GM12873 (cell line): ENCODE measurements around the gene PLPPR1.

Experiments
- TF ChIP-seq, protein P1 (sequence below): IDR thresholded peaks from 2 replicates; pipeline ENCODE4 v1.5.1; 2012; ENCODE audit warnings: low read depth, mild to moderate bottlenecking, moderate library complexity, low read length, control low read depth; ENCODE audit not compliant: insufficient read depth; ENCODE audit errors: missing control alignments

The PLPPR1 gene

GRCh38 chr9:101072259-101072658, 43.7 kb downstream of the PLPPR1 start:
- TF ChIP-seq, protein P1, sequence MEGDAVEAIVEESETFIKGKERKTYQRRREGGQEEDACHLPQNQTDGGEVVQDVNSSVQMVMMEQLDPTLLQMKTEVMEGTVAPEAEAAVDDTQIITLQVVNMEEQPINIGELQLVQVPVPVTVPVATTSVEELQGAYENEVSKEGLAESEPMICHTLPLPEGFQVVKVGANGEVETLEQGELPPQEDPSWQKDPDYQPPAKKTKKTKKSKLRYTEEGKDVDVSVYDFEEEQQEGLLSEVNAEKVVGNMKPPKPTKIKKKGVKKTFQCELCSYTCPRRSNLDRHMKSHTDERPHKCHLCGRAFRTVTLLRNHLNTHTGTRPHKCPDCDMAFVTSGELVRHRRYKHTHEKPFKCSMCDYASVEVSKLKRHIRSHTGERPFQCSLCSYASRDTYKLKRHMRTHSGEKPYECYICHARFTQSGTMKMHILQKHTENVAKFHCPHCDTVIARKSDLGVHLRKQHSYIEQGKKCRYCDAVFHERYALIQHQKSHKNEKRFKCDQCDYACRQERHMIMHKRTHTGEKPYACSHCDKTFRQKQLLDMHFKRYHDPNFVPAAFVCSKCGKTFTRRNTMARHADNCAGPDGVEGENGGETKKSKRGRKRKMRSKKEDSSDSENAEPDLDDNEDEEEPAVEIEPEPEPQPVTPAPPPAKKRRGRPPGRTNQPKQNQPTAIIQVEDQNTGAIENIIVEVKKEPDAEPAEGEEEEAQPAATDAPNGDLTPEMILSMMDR, result no peak

DNA sequence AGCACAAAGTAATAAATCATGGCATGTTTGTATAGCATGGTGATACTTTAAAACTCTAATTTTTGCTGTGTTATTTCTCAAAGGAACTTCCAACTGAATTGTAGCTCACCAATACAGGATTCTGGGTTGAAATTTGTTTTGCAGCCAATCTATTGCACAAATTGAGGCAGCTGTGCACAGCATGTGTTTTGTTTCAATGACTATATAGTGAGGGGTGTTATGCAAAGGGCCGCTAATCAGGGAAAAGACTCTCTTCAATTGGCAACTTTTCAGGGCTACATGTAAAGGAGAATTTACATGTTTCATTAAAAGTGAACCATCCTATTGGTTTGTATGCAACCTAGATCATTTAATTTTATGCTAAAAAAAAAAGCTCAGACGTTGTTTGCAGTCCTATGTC, 44.6 kb downstream of the PLPPR1 start:
- TF ChIP-seq, protein P1, result no peak

DNA sequence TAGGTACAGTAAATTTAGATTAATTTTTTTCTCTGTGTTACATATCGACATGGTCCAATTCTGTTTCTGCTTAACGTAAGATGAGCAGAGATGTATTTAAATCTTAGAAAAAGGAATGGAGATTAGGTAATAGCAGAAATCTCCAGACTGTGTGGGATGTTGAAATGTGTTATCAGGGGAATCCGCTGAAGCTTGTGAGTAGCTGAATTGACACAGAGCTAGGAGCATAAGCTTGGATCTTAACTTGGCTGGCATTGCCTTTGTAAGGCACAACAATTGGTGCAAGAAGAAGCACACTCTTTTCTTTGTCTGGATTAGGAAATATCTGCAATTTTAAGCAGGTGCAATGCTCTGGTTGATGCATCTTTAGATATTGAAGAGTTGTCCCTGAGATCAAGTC, 53.1 kb downstream of the PLPPR1 start:
- TF ChIP-seq, protein P1, result no peak

GRCh38 chr9:101083448-101084202, 55.1 kb downstream of the PLPPR1 start:
- TF ChIP-seq, protein P1, result no peak

DNA sequence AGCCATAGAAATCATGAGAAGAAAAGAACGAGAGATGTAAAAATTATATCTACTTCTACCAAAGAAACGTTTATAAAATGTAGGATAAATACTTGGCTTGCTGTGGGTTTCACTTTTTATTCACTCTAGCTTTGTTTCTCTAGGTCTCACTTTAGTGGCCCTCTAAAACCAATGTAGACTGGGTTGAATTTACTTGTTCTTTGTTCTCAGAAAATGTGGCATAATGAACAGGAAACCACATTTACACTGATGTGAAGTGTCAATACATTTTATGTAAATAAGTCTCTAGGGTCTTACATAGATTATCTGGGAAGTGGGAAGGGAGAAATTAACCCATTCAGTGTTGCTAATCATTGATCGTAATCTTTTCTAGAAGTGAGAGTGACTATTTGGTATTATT, 58.9 kb downstream of the PLPPR1 start:
- TF ChIP-seq, protein P1, result no peak

- TF ChIP-seq, protein P1, result no peak
Observed at GRCh38 chr9:101092922-101093321, 64.4 kb downstream of the PLPPR1 start.

- TF ChIP-seq, protein P1, result no peak
Observed at GRCh38 chr9:101093620-101094019, 65.1 kb downstream of the PLPPR1 start.

GRCh38 chr9:101094686-101095085, 66.2 kb downstream of the PLPPR1 start:
- TF ChIP-seq, protein P1, result no peak
